HepG2 (cell line): Measurements from ENCODE around the gene EFCAB11. TPM values are rescaled to one million over a fixed set of nuclear protein-coding genes. Genes with fewer than 3 reads are reported as not detected.

Source experiments
- DMAP1 ChIP-seq: IDR thresholded peaks from 2 replicates; pipeline ENCODE4 v1.6.1; 2016
- DR1 ChIP-seq: sonication (generic); formaldehyde crosslinking; IDR thresholded peaks from 2 replicates; pipeline ENCODE4 v1.8.0; 2021; ENCODE audit warnings: mild to moderate bottlenecking, missing genetic modification reagents, inconsistent platforms
- EED ChIP-seq: sonication (generic); formaldehyde crosslinking; IDR thresholded peaks from 2 replicates; pipeline ENCODE4 v1.5.0; 2020; ENCODE audit warnings: mild to moderate bottlenecking, missing genetic modification reagents
- KLF15 ChIP-seq: sonication (generic); formaldehyde crosslinking; IDR thresholded peaks from 2 replicates; pipeline ENCODE4 v1.8.1; 2023; ENCODE audit warnings: borderline replicate concordance, mild to moderate bottlenecking, inconsistent platforms, missing genetic modification reagents, mixed read lengths
- KLF16 ChIP-seq, 2 experiments: sonication (generic) in 1 of 2; formaldehyde crosslinking in 1 of 2; IDR thresholded peaks; 2 replicates each; pipeline versions ENCODE4 v1.6.1 to v1.8.0; 2016 to 2023; ENCODE audit warnings: missing genetic modification reagents in 2 of 2, missing compliant biosample characterization in 1 of 2
- KLF9 ChIP-seq: IDR thresholded peaks from 2 replicates; pipeline ENCODE4 v1.6.1; 2016; ENCODE audit warnings: low read depth
- MIXL1 ChIP-seq: IDR thresholded peaks from 2 replicates; pipeline ENCODE4 v1.6.1; 2016
- MNT ChIP-seq: fragments of 450-650 bp; IDR thresholded peaks from 2 replicates; pipeline ENCODE4 v1.6.1; 2016
- MXD4 ChIP-seq: IDR thresholded peaks from 2 replicates; pipeline ENCODE4 v1.6.1; 2016; ENCODE audit warnings: mild to moderate bottlenecking, missing biosample characterization, missing genetic modification reagents
- PLRG1 ChIP-seq: fragments of 450-650 bp; conservative IDR thresholded peaks from 2 replicates; pipeline ENCODE4 v1.6.1; 2016
- POLR2AphosphoS2 ChIP-seq: IDR thresholded peaks from 2 replicates; pipeline ENCODE4 v1.6.1; 2011; ENCODE audit warnings: low read depth, low read length, improper control_type of control experiment
- SETDB1 ChIP-seq: sonication (generic); formaldehyde crosslinking; IDR thresholded peaks from 2 replicates; pipeline ENCODE4 v1.5.1; 2020; ENCODE audit warnings: missing genetic modification reagents, mild to moderate bottlenecking, borderline replicate concordance
- SMAD1 ChIP-seq: sonication (generic); formaldehyde crosslinking; IDR thresholded peaks from 2 replicates; pipeline ENCODE4 v1.4.0; 2020; ENCODE audit warnings: missing genetic modification reagents, low read depth, mild to moderate bottlenecking, borderline replicate concordance
- SOX13 ChIP-seq, 3 experiments: fragments of 450-650 bp in 1 of 3; sonication (generic) in 1 of 3; formaldehyde crosslinking in 1 of 3; IDR thresholded peaks in 2 of 3; conservative IDR thresholded peaks in 1 of 3; 2 replicates each; pipeline versions ENCODE4 v1.5.0 to v1.6.1; 2016 to 2020; ENCODE audit warnings: antibody characterized with exemption in 1 of 3, mild to moderate bottlenecking in 1 of 3, missing compliant biosample characterization in 1 of 3, missing genetic modification reagents in 1 of 3, moderate library complexity in 1 of 3
- THYN1 ChIP-seq: sonication (generic); formaldehyde crosslinking; IDR thresholded peaks from 2 replicates; pipeline ENCODE4 v1.8.1; 2023; ENCODE audit warnings: low read depth, mild to moderate bottlenecking, moderate library complexity, missing genetic modification reagents, borderline replicate concordance
- ZFP1 ChIP-seq: IDR thresholded peaks from 2 replicates; pipeline ENCODE4 v1.6.1; 2016
- ZNF20 ChIP-seq: sonication (generic); formaldehyde crosslinking; IDR thresholded peaks from 2 replicates; pipeline ENCODE4 v1.4.0; 2020; ENCODE audit warnings: mild to moderate bottlenecking, moderate library complexity, missing genetic modification reagents
- ZNF687 ChIP-seq: sonication (generic); formaldehyde crosslinking; IDR thresholded peaks from 2 replicates; pipeline ENCODE4 v1.5.1; 2020; ENCODE audit warnings: mild to moderate bottlenecking, missing genetic modification reagents, moderate library complexity
- ZNF850 ChIP-seq: sonication (generic); formaldehyde crosslinking; conservative IDR thresholded peaks from 2 replicates; pipeline ENCODE4 v1.9.0; 2021; ENCODE audit warnings: mild to moderate bottlenecking, missing genetic modification reagents
- polyA plus RNA-seq, 8 experiments: library from polyadenylated mRNA; depleted of rRNA in 3 of 8; stranded (reverse) in 7 of 8; unstranded in 1 of 8; fragments of >200 nt; fragmentation: Illumina TruSeq in 4 of 8; extraction: Trizol in 4 of 8; gene quantifications; 2 replicates each; pipeline versions ENCODE4 v1.2.1 to v1.2.3, GENCODE V29; 2011 to 2016; ENCODE audit warnings: low read depth in 4 of 8, missing spikeins in 1 of 8, mixed read lengths in 1 of 8; ENCODE audit not compliant: insufficient read depth in 1 of 8
- total RNA-seq, 5 experiments: library from RNA; depleted of rRNA; stranded (reverse); fragments of >200 nt; fragmentation: Illumina TruSeq; extraction: Trizol; gene quantifications; 2 replicates each; pipeline ENCODE4 v1.2.3, GENCODE V29; 2016; ENCODE audit warnings: low read depth in 1 of 5
- TF ChIP-seq, protein P1 (sequence below): sonication (generic); formaldehyde crosslinking; IDR thresholded peaks from 2 replicates; pipeline ENCODE4 v1.4.0; 2020; ENCODE audit warnings: low read depth, mild to moderate bottlenecking, missing genetic modification reagents
- TF ChIP-seq, protein P2 (sequence below): sonication (generic); formaldehyde crosslinking; IDR thresholded peaks from 2 replicates; pipeline ENCODE4 v1.4.0; 2020; ENCODE audit warnings: missing genetic modification reagents, low read depth, mild to moderate bottlenecking, borderline replicate concordance

Gene EFCAB11
- total and polyA plus RNA-seq, 2 of the 13 experiments (the other 11 are each of a cell fraction or from before 2014, with no cell fraction given) = 8.2 to 31.5 TPM

DNA sequence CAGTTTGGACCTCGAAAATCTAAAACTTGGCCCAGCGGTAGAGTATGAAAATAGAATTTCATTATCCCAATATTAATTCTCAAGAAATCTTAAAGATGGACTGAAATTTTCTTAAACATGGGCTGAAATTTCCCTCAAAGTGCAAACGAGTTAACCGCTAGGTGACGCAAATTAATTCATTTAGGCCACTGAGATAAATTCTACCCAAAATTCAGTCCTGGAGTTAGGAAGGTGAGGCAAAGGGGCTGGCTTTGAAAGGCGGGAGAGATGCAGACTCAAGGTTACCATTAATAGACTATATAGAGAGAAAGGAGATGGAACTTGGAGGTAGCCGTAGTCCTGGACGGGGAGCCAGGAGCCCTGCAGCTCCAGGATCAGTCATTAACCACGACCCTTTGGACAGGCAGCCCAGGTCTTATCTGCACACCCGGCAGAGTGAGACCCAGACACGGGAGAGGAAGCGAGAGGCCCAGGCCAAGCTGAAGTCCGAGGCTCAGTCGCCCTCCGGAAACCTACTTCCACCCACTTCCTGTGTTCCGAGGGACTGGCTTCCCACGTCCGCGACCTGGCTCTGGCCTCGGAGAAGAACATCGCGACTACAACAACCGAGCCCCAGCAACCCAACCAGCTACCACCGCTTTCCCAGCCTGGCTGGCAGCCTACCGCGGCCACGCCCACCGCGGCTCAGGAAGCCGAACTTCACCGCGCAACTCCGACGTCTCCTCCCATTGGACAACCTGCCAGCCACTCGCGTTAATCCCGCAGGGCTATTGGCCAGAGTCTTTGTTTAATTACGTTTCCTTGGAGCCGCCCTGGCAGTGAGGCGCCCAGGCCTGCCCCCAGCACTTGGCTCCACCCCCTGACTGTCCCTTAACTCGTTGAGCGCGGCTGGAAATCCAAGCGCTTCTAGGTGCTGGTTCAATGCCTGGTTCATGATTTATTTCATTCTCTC is at the start of gene EFCAB11 (continued):
- TF ChIP-seq MXD4 (CRISPR knock-in tag) = peak; percentile 74; the same call in 1 of the 2 replicates
- TF ChIP-seq PLRG1 = no peak
- TF ChIP-seq MNT = peak; percentile 72; the same call in 1 of the 2 replicates
- TF ChIP-seq, protein P1, sequence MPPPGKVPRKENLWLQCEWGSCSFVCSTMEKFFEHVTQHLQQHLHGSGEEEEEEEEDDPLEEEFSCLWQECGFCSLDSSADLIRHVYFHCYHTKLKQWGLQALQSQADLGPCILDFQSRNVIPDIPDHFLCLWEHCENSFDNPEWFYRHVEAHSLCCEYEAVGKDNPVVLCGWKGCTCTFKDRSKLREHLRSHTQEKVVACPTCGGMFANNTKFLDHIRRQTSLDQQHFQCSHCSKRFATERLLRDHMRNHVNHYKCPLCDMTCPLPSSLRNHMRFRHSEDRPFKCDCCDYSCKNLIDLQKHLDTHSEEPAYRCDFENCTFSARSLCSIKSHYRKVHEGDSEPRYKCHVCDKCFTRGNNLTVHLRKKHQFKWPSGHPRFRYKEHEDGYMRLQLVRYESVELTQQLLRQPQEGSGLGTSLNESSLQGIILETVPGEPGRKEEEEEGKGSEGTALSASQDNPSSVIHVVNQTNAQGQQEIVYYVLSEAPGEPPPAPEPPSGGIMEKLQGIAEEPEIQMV = peak; percentile 77; the same call in 1 of the 2 replicates
- TF ChIP-seq SETDB1 (CRISPR knock-in tag) = no peak
- no peak for TF ChIP-seq EED (CRISPR knock-in tag)
- TF ChIP-seq DMAP1 = peak; percentile 45; the same call in 1 of the 2 replicates
- TF ChIP-seq KLF9 (CRISPR knock-in tag) = peak; percentile 100
- no peak for TF ChIP-seq DR1 (CRISPR knock-in tag)
- peak; percentile 83 for TF ChIP-seq ZNF687
- TF ChIP-seq KLF16 (CRISPR knock-in tag; IDR thresholded peaks at IDR 0.05) = peak; percentile 85 to 99; a peak in 2 of 4 replicates
- no peak for TF ChIP-seq SMAD1 (CRISPR knock-in tag)
- TF ChIP-seq ZNF20 (CRISPR knock-in tag) = no peak
- no peak for TF ChIP-seq THYN1
- no peak for TF ChIP-seq POLR2AphosphoS2
- no peak for TF ChIP-seq ZNF850 (CRISPR knock-in tag)
- TF ChIP-seq SOX13 (IDR thresholded peaks at IDR 0.05) = no peak
- TF ChIP-seq SOX13 (CRISPR knock-in tag; conservative IDR thresholded peaks at IDR 0.05 in 1 of 2, IDR thresholded peaks at IDR 0.05 in 1 of 2) = no peak
- 0 out of 2 replicates have a peak, but pooled peaks have one; percentile 11 for TF ChIP-seq MIXL1 (CRISPR knock-in tag)
- no peak for TF ChIP-seq KLF15 (CRISPR knock-in tag)
- TF ChIP-seq ZFP1 (CRISPR knock-in tag) = no peak
- TF ChIP-seq, protein P2, sequence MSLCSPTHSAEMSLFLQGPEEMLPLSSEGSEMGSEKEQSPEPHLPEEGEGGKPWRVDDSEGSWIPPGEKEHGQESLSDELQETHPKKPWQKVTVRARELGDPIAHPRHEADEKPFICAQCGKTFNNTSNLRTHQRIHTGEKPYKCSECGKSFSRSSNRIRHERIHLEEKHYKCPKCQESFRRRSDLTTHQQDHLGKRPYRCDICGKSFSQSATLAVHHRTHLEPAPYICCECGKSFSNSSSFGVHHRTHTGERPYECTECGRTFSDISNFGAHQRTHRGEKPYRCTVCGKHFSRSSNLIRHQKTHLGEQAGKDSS = no peak
